Natural killer cell treated with Interleukin-12 subunit alpha and Interleukin-12 subunit beta and Interleukin-15 and Interleukin-18, amount 100 ng/mL, for 72 hours (primary cell): ENCODE results near the gene RACK1. TPM values are rescaled to one million over a fixed set of nuclear protein-coding genes. Genes with fewer than 3 reads are reported as not detected.
A peak's percentile ranks its signal among the peaks of the same experiment; 100 is the strongest.

Source experiments
- ATAC-seq, 2 donors: fragments of 150-1000 bp; cut with Tn5 transposase in 1 of 2; sonication (Bioruptor Pico), chemical (Tn5 transposase) in 1 of 2; 2 replicates each; pipeline ENCODE4 v1.10.0; 2021
- DNase-seq: peaks from one replicate; pipeline ENCODE4 v3.0.0; 2022; ENCODE audit warnings: low spot score
- H3K27ac Mint-ChIP-seq, 2 donors: 1 replicate in 1 of 2; 2 replicates in 1 of 2; pipeline ENCODE4 v1.8.0; 2022; ENCODE audit warnings: mixed read lengths in 2 of 2, mild to moderate bottlenecking in 1 of 2, moderate library complexity in 1 of 2
- H3K27me3 Mint-ChIP-seq, 2 donors: 1 replicate in 1 of 2; 2 replicates in 1 of 2; pipeline ENCODE4 v1.8.0; 2022; ENCODE audit warnings: mixed read lengths in 2 of 2
- H3K36me3 Mint-ChIP-seq: one replicate; pipeline ENCODE4 v1.8.0; 2022; ENCODE audit warnings: mixed read lengths
- H3K4me1 Mint-ChIP-seq, 2 donors: 1 replicate in 1 of 2; 2 replicates in 1 of 2; pipeline ENCODE4 v1.8.0; 2022; ENCODE audit warnings: low read depth in 2 of 2, mixed read lengths in 2 of 2, mild to moderate bottlenecking in 1 of 2
- H3K4me3 Mint-ChIP-seq: one replicate; pipeline ENCODE4 v1.8.0; 2022; ENCODE audit warnings: mixed read lengths
- H3K9me3 Mint-ChIP-seq: 2 replicates; pipeline ENCODE4 v1.8.0; 2022; ENCODE audit warnings: mixed read lengths
- total RNA-seq, 2 donors: library from RNA; stranded (reverse); gene quantifications; one replicate each; pipeline ENCODE4 v1.2.3, GENCODE V29; 2022

The RACK1 gene
- total RNA-seq, 2 donors from 2014 or later: 1,525 to 1,671 TPM

DNA sequence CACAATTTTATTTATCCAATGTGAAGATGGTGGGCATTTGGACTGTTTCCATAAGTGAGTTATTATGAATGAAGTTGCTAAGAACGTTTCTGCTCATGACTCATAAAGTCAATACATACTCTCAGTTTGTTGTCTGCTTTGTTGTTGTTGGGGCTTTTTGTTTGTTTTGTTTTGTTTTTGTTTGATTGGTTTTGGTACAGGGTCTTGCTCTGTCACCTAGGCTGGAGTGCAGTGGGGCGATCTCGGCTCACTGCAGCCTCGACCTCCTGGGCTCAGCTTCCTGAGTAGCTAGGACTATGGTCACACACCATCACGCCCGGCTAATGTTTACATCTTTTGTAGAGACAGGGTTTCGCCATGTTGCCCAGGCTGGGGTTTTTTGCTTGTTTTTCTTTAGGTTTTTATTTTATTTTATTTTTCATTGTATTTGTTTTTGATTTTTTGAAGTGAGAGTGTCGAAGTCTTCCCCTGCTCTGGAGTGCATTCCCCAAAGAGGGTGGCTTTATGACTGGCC, 56.7 kb downstream of the RACK1 start:
- DNase-seq (no peak), ATAC-seq (no peak)
- Mint-ChIP-seq H3K4me3 (peak overlapping the region; percentile 18), H3K4me1 (peaks cover 49 to 50% of the 10 kb centered on the region in 2 donors), H3K27me3 (peaks cover 0 to under 1% of the 10 kb centered on the region in 2 donors), H3K27ac (peak overlapping the region; percentile 90 to 100), H3K36me3 (no peaks in the 10 kb centered on the region), H3K9me3 (no peaks in the 10 kb centered on the region)

Other genes starting within 250 kb of the RACK1 start
- gene BTNL9, start 203.6 kb downstream of the RACK1 start, total RNA-seq: not detected
- not detected for gene OR2V1, start 112.7 kb downstream of the RACK1 start, total RNA-seq
- not detected for gene OR2V2, start 96.3 kb downstream of the RACK1 start, total RNA-seq
- 1 to 10 TPM in 1 of 2 donors, not detected in 1; 1.3 TPM for gene TRIM7, start 38.7 kb downstream of the RACK1 start, total RNA-seq
- gene TRIM41, start 20.6 kb downstream of the RACK1 start, total RNA-seq: 10 to 100 TPM; 29.5 to 50.6 TPM
- 10 to 100 TPM; 22.3 to 33.2 TPM for gene TRIM52, start 17.2 kb upstream of the RACK1 start, total RNA-seq
- gene OR4F3, start 123.4 kb upstream of the RACK1 start, total RNA-seq: not detected